Measurements from ENCODE around the gene SDK2.

Gene SDK2

DNA sequence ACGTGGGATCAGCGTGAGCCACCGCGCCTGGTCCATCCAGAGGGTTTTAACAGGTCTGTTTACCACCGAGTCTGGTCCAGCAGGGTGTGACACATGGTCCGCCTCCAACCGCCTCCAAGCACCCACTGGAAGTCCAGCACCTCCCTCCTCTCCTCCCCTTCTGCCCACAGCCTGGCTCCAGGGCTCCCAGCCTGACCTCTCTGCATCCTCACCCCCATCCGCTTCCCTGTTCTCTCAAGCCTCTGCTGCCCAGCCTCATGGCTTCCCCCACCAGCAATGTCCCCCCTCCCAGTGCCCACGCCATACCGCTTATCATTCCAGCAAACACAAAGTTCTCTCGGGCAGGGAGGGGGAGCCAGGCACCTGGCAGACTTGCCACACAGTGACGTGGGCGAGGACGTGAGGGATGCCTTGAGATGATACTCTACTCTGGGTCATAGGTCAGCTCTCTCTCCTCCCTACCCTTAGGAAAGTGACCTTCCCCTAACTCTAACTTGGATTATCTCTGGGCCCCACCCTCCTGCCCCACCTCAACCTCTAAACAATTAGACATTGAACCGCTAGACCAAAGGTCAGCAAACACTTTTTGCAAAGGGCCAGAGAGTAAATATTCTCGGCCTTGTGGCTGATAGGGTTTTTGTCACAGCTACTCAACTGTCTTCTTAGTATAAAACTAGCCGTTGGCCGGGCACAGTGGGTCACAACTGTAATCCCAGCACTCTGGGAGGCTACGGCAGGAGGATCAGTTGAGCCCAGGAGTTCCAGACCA lies 355.5 kb downstream of the SDK2 start:
- no peak for DNase-seq

GRCh38 chr17:73286863-73287296 lies 357.4 kb downstream of the SDK2 start:
- DNase-seq = no peak

DNA sequence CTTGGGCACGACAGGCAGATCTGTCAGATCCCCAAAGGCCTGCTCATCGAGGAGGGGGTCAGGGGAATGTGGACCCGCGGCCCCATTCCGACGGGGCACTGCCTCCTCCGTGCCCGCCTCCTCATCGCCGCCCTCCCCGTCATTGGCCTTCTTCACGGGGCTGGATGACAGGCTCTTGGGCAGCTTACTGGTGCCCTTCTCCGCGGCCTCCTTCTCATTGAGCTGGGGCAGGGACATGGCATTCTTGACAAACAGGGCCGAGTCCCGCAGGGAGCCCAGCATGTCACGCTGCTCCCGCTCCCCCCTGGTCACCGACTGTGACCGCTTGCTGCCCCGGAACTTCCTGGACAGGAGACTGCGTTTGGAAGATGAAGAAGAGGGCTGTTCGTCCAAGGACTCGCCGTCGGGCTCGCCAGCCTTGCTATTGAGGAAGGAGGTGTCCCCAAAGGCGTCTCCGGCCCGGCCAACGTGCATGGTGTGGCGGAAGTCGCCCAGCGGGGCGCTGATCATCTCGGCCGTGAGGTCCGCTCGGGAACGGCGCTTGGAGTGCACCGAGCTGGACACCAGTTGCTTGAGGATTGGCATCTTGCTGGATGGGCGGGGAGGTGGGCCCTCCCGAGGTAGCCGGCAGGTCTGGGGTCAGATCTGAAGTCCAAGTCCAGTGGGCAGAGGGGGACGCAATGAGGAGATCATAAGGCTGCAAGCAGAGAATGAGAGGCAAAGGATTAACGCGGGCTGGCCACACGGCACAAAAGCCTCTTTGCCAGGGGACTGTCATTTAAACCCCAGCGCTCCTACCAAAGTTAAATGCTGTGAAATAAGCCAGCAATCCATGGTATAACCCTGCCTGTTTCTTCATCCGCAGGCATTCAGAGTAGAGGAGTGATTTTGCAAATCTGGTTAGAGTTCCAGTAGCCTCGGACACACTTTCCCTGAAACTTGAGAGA lies 358.1 kb downstream of the SDK2 start:
- DNase-seq = no peak

DNA sequence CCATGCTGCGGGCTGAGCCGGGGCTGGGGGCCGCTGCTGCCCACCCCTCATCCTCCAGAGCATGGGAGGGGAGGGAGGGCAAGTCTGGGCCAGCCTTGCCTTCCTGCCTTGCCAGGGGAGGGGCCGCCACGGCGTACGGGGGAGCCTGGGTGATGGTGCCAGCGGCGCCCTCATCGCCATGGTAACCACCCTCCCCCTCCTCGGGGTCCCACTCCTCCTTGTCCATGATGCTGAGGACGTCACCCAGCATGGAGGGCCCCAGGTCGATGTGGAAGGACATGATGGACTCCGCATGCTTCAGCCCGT lies 358.7 kb downstream of the SDK2 start:
- DNase-seq = no peak

GRCh38 chr17:73284906-73285602 lies 359.2 kb downstream of the SDK2 start:
- no peak for DNase-seq
